ENCODE measurements around the gene CDK14.

The CDK14 gene

GRCh38 chr7:90920336-90920735, 324.2 kb downstream of the CDK14 start:
- no peak for DNase-seq

GRCh38 chr7:90923541-90923997, 327.4 kb downstream of the CDK14 start:
- no peak for DNase-seq

- DNase-seq = peak; percentile 48
These were observed 332.7 kb downstream of the CDK14 start for GRCh38 chr7:90928700-90929424.

GRCh38 chr7:90931986-90932916, 336.1 kb downstream of the CDK14 start:
- no peak for DNase-seq

GRCh38 chr7:90933041-90933440, 336.9 kb downstream of the CDK14 start:
- DNase-seq = no peak

GRCh38 chr7:90933984-90934383, 337.9 kb downstream of the CDK14 start:
- DNase-seq = no peak

GRCh38 chr7:90938371-90938770, 342.2 kb downstream of the CDK14 start:
- DNase-seq = no peak

- DNase-seq = no peak
These were observed 343.5 kb downstream of the CDK14 start for GRCh38 chr7:90939666-90940065.

GRCh38 chr7:90944021-90944420, 347.9 kb downstream of the CDK14 start:
- DNase-seq = no peak

GRCh38 chr7:90945104-90945787, 349.1 kb downstream of the CDK14 start:
- no peak for DNase-seq

GRCh38 chr7:90946730-90947501, 350.8 kb downstream of the CDK14 start:
- DNase-seq = no peak

- DNase-seq = no peak
These were observed 352.0 kb downstream of the CDK14 start for GRCh38 chr7:90948085-90948484.

- no peak for DNase-seq
These were observed 355.1 kb downstream of the CDK14 start for GRCh38 chr7:90951229-90951628.

GRCh38 chr7:90951986-90952954, 356.1 kb downstream of the CDK14 start:
- peak; percentile 54 for DNase-seq

GRCh38 chr7:90955641-90956207, 359.6 kb downstream of the CDK14 start:
- peak; percentile 92 for DNase-seq

- DNase-seq = no peak
These were observed 361.8 kb downstream of the CDK14 start for GRCh38 chr7:90957883-90958282.

GRCh38 chr7:90958647-90959046, 362.5 kb downstream of the CDK14 start:
- DNase-seq = no peak

GRCh38 chr7:90961037-90961725, 365.1 kb downstream of the CDK14 start:
- no peak for DNase-seq

GRCh38 chr7:90965211-90965610, 369.1 kb downstream of the CDK14 start:
- no peak for DNase-seq

- DNase-seq = no peak
These were observed 370.2 kb downstream of the CDK14 start for GRCh38 chr7:90966346-90966745.

All from NCI-H774 (cell line).